Measurements from ENCODE around the gene BZW1.

- TF ChIP-seq EZH2 (IDR thresholded peaks at IDR 0.05; ENCODE audit: low read length) (no peak), CTCF (optimal IDR thresholded peaks at IDR 0.05 in 1 of 3, IDR thresholded peaks at IDR 0.05 in 1 of 3, conservative IDR thresholded peaks at IDR 0.05 in 1 of 3; ENCODE audit: extremely low read depth in 1 of 3, insufficient read depth in 2 of 3, low read length in 3 of 3) (no peak)
These were observed 25.3 kb upstream of the BZW1 start for GRCh38 chr2:200786423-200786822.
